ENCODE measurements around the gene MAML1.

DNA sequence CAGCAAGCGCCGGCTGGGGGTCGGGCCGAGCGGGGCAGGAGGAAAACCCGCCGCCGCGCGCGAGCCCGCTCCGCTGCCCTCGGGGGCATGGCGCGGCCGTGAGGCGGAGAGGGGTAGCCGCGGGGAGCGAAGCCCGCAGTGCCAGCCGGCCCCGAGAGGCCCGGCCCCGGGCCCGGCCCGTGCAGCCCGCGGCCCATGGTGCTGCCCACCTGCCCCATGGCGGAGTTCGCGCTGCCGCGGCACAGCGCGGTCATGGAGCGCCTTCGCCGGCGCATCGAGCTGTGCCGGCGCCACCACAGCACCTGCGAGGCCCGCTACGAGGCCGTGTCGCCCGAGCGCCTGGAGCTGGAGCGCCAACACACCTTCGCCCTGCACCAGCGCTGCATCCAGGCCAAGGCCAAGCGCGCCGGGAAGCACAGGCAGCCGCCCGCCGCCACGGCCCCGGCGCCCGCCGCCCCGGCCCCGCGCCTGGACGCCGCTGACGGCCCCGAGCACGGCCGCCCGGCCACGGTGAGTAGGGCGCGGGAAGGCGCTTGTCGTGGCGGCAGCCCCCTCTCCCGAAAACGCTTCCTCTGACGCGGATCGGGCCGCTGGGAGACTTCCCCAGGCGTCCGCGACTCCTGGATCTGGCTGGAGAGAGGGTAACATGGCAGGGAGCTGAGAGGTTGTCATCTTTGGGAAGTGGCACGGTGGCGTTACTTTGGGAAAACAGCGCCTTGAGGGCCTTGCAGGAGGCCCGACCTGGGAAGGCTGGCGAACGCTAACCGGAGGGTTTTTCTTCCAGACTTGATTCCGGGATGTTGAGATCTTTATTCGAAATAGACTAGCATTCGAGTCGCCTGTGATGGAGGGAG, 523 bp downstream of the MAML1 start:
- no peak for TF ChIP-seq POLR2A (IDR thresholded peaks at IDR 0.05)
- TF ChIP-seq, protein P1, sequence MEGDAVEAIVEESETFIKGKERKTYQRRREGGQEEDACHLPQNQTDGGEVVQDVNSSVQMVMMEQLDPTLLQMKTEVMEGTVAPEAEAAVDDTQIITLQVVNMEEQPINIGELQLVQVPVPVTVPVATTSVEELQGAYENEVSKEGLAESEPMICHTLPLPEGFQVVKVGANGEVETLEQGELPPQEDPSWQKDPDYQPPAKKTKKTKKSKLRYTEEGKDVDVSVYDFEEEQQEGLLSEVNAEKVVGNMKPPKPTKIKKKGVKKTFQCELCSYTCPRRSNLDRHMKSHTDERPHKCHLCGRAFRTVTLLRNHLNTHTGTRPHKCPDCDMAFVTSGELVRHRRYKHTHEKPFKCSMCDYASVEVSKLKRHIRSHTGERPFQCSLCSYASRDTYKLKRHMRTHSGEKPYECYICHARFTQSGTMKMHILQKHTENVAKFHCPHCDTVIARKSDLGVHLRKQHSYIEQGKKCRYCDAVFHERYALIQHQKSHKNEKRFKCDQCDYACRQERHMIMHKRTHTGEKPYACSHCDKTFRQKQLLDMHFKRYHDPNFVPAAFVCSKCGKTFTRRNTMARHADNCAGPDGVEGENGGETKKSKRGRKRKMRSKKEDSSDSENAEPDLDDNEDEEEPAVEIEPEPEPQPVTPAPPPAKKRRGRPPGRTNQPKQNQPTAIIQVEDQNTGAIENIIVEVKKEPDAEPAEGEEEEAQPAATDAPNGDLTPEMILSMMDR (IDR thresholded peaks at IDR 0.05), result no peak
